Endothelial cell of hepatic sinusoid (primary cell): ENCODE data around the gene TNS1.
"Not testable (repeated sequence)": the region's sequence is repeated elsewhere in the genome, so short reads cannot be mapped to it uniquely, and the experiment has no call there.

Experiments
- in situ Hi-C: cut with HindIII; loops from 2 replicates; pipeline ENCODE4 v1.10.0; 2017; ENCODE audit warnings: low sequenced_read_pairs

Gene TNS1

DNA sequence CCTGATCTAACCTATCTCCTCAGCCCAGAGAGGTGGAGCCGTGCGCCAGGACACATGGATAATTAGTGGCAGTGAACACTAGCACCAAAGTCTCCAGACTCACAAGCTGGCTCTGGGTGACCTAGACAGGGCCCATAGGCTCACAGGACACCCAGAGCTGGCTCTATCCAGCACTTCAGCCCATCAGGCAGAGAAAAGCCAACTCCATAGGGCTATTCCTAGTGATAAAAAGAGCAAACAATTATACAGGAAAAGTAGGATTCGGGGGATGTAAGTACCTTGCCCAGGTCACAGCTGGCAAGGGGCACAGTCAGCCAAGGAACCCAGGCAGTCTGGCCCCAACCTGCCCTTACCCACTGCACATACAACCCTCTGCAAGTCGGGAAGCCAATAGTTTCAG, 178.6 kb downstream of the TNS1 start:
- in situ Hi-C loops = no loop called here

DNA sequence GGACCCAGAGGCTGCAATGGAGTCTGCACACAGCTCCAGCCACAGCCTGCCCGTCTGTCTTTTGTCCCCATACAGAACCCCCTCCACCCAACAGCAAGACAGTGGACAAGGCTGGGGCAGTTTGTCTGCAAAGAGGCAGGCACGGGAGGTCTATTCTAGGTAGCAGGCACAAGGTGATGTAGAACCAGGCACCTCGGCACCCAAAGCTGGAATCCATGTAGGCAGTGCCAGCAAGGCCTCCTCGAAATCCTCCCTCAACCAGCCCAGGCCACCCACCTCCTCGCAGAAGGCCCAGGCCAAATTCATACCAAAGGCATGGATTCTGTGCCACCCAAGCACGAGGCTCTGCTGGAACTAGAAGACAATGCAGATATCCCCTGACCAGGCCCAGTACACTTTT, 179.2 kb downstream of the TNS1 start:
- in situ Hi-C loops = no loop called here

DNA sequence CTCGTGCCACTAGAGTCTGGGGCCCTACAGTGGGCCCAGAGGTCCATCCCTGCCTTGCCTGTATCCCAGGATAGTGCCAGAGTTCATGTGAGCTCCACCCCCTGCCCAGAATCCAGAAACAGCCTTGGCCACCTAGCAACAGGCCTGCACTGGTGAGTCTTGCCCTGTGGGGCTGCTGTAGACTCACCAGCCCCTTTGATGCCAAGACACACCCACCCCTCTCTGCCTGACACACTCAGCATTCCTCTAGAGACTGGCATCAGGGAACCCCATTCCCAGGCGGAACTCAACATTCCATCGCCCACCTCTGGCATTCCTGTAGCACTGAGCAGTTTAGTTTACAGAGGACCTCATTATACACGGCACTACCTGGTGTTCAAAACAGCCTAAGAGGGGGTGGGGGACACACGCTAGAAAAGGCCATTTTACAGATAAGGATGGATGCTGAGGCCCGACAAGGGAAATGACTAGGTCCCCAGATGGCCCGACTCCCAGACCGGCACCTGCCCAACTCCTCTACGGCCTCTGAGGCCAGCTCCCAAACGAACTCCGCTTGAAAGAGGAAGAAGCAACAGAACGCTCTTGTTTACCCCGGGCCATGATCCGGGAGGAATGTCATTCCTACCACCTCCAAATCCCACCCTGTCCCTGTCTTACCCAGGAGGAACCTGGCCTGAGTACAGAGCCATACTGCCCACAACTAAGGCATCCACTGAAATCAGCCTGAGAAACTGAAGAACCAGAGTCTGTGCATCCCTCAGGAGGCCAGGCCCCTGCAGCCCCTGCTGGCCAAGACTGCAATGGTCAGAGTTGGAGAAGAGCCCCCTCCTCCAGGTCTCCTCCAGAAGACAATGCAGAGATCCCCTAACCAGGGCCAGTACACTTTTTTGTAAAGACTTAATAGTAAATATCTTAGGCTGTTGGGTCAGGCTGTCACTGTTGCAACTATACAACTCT, 180.2 kb downstream of the TNS1 start:
- in situ Hi-C loops = no loop called here

DNA sequence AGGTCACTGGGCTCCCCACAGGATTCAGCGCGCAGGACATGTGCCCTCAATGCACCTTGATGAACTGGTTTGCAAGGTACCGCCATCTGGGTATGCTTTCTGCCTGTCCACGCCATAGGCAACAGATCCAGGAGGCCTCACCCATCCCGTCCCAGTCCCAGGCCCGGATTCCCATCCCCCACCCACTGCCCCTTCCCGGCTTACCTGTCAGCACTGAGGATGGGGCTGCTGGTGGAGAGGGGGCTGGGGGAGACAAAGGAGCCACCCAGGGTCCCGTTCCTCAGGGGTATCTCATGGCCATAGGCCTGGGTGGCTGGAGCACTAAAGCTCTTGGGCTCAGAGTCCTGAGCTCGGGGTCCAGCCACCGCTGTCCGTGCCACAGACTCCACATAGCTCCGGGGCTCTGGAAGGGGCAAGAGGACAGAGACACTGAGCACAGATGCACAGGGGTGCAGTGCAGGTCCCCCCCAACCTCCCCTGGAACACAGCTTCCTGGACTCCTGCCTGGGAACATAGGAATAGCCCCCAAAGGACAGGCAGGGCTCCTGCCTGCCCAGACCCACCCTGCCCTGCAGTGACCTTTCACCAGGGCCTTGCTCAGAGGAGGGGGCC, 181.2 kb downstream of the TNS1 start:
- in situ Hi-C loops = no loop called here

DNA sequence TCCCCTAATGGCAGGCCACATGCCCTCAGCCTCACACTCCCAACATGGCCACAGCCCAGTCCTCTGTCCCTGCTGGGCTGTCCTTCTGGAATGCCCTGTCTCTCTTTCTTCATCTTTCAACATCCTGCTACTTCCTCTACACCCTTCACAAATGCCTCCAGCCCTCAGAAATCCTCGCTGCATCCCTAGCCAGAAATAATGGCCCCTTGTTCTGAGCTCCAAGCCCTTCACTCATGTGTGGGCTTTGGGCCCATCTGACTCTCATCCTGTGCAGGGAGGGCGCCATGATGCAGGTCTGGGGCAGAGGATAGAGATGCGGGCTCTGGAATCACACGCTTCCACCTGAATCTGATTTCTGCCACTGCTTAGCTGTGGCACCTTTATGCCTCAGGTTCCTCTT, 181.9 kb downstream of the TNS1 start:
- in situ Hi-C loops = no loop called here

DNA sequence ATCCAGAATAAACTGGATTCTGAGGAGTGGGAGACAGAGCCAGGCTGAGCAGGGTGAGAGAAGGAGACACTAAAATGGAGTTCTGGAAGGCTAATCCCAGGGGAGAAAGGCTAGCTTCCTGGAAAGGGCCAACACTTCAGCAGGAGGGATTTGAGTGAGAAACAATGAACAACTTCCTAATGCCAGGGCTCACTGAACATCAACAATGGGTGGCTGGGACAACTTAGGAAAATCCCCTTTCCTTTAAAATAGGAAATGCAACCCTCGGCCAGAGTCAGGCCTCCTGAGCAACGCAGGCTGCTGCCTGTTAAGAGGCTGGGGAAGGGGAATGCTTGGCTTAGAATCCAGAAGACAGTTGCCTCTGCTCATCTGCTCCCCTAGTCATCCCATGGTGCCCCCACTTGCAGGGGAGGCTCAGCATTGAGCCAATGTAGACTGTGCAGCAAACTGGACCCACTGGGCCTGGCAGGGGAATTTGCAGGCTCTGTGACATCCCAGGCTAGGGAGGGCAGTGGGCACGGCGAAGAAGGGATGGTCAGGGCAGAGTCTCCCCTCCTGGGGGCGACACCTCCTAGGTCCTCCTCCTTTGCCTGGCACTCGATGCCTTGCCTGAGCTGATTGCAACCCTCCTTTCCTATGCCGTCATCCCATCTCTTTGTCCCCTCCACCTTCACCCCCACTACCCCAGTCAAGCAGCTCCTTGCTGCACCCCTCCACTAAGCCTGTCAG, 182.5 kb downstream of the TNS1 start:
- in situ Hi-C loops = no loop called here

DNA sequence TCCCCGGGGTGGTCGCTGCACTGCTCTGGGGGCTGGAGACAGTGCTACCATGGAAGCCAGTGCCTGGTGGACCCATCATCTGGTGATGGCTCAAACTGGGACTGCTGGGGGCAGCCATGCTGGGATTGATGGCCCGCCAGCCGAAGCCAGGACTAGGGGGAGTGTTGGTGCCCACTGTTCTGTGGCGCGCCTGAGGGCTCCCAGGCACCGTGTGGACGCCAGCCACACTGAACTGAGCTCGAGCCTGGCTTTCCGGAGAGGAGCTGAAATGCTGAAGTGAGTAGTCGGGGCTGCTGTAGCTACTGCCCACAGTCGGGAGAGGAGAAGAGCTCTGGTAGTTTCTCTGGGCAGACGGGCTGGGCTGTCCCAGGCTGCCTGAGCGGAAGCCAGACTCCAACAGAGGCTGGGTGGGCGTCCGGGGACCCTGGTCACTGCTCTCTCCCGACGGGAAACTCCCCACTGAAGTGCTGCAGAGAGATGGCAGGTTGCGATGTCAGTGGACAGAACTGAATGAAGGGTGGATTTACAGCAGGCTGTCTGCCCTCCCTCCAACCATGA, 184.4 kb downstream of the TNS1 start:
- in situ Hi-C loops = no loop called here

DNA sequence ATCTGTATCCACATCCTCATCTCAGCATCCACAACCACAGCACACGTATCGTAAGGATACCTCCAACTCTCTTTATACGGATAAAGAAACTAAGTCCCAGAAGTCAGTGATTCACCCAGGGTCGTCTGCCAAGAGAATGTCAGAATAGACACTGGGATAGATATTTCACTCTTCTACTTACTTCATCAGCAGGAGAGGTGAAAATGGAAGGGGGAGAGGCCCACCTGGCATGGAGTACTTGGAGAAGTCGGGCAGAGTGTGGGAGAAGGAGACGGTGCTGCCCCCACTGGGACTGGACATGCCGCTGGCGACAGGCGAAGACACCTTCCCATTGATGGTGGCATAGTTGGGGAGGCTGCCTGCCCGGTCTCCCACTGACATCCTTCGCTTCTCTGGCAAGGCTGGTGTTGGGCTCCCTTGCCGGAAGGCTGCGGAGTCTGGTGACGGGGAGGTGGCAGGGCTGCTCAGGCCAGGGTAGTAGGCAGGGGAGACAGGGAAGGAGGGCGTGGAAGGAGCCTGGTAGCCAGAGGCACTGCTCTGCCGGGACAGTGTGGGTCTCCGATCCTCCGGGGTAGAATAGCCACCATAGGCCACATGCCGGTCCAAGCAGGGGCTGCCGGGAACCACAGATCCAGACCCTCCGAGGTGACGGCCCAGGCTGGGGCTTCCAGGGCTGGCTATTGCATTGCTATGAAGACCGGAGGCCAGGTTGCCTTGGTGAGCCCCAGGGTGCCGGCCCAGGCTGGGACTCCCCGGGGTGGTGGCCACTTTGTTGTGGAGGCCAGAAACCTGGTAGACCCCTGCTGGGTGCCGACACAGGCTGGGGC, 185.1 kb downstream of the TNS1 start:
- in situ Hi-C loops = no loop called here

DNA sequence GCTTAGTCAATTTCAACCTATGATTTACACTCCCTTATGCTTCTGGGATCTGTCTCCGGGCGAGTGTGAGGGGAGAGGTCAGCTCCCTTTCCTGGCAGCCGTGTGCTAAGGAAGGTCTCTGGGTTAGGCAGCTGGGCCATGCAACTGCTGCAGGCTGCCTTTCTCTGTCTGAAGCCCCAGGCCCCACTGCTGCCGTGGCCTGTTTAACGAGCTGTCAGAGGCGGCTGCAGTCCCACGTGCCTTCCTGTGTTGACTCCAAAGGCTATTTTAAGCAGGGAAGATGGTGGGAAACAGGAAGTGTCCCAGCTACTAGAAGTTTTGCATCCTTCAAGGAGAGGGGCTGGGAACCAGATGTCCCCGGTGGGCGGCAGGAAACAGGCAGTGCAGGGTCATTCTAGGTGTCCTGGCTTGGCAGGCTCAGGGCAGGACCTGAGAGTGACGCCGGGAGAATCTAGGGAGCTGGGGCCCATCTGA, 186.4 kb downstream of the TNS1 start:
- in situ Hi-C loops = no loop called here

DNA sequence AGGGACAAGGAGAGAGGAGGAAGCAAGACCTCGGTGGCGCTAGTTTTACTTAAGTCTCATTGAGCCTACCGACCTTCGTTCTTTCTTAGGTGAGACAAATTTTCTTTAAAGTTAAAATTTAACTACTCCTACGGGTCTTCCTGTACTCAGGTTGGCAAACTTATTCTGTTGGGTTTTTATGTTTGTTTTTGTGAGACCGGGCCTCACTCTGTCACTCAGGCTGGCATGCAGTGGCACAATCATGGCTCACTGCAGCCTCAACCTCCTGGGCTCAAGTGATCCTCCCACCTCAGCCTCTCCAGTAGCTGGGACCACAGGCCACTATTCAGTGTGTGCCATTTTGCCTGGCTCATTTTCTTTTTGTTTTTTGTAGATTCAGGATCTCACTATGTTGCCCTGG, 189.0 kb downstream of the TNS1 start:
- in situ Hi-C loops = no loop called here

DNA sequence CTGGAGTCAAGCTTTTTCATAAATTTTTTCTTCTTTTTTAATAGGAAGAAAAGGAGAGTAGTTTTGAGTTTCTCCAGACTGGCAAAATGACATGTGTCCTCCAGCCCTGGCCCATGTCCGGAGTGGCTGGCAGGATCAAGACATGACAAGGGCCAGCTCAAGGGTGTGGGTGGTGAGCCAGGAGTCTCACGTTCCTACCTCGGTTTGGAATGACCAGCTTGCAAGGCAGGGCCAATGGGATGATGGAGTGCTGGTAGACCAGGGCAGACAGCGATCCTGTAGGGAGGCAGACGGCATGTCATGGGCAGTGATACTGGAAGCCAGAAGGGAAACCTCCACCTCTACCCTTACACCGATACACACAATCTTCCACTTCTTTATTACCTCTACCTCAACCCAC, 190.6 kb downstream of the TNS1 start:
- in situ Hi-C loops = no loop called here

DNA sequence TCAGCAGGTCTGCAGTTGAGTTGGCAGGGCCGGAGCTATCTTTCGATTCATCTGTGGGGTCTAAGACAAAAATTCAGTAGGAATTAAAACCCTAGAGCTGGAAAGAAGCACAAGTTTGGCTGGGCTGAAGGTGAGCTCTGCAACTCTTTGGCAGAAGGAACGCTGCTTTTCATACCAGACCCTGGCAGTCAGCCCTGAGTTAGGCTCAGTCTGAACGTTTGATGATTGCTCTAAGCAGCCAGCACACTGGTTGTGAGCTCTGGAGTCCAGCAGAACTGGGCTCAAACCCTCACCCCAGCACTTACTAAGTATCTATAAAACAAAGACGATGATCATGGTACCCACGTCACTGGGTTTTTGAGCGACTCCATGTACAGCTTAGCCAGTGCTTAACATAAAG, 192.5 kb downstream of the TNS1 start:
- in situ Hi-C loops = no loop called here

DNA sequence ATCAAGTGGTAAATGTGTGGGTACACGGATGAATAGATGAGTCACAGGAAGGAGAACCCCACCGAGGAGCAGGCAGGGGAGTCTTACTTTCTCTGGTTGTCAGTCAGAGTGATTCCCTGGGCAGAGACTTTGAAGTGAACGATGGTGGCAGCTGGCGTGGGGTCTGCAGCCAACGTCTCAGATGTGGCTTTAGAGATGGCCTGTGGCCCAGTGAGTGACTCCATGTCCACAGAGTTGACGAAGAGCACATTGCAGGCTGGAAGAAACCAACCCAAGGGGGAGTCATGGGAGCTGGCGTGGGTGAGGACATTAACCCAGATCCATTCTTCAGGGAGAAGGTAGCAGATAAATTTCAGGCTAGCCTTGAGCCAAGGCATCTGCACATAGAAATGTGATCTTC, 193.1 kb downstream of the TNS1 start:
- in situ Hi-C loops = no loop called here

DNA sequence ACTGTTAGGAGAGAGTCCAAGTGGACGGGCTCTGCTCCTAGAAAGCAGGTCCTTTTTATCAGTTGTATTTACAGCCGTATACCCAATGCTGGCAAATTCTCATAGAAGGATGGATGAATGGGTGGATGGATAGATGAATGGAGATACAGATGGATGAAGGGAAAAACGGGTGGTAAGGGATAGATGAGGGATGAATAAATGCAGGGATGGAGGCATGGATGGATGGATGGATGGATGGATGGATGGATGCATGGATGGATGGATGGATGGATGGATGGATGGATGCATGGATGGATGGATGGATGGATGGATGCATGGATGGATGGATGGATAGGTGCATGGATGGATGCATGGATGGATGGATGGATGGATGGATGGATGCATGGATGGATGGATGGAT, 193.8 kb downstream of the TNS1 start:
- in situ Hi-C loops = not testable (repeated sequence)

DNA sequence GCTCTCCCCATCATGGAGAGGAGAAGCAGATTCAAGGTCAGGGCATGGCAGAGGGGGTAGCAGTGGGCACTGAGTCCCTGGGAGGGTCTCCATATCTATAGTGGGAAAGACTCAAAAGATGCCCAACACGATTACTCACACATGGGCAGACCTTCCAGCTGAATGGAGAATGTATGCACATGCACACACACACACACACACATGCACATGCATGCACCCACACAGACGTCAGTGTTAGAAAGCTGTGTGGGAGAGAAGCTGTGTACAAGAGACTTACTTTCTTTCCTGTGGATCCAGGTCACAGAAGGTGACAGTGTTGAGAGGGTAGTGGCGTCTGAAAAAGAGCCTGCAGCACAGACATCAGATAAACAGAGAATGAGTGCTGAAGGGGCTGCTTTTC, 194.5 kb downstream of the TNS1 start:
- in situ Hi-C loops = no loop called here

DNA sequence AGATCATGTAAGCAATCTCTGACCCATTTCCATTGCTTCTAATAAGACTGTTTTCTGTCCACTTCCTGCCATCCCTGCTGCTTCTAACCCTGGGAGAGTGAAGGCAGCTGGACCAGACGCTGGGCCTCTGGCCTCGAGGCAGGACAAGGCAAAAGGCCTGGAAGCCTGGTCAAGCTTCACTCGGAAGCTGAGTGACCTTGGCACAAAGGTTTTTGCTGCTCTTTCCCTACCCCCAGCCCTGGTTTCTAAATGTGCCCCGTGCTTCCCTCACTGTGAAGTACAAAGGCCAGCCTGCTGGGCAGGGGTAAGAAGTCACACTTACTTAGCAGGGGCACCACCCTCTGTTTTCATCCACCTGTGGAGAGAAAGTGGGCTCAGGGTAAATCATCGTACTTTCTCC, 195.0 kb downstream of the TNS1 start:
- in situ Hi-C loops = no loop called here

DNA sequence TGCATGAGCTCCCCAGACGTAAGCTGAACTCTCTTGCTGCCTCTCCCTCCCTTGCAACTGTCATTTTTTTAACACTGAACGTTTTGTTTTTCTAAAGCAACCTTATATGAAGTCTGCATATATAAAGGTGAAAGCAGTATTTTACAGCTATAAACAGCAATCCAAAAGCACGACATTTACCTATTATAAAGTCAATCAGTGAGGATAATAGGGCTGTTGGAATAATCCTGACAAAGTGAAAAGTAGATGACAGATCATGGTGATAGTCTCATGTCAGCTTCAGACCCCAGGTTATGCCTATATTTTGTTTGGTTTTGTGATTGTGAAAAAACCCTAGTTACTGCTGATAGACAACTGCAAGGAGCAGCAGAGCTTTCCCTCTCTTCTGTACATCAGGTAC, 195.8 kb downstream of the TNS1 start:
- in situ Hi-C loops = no loop called here

DNA sequence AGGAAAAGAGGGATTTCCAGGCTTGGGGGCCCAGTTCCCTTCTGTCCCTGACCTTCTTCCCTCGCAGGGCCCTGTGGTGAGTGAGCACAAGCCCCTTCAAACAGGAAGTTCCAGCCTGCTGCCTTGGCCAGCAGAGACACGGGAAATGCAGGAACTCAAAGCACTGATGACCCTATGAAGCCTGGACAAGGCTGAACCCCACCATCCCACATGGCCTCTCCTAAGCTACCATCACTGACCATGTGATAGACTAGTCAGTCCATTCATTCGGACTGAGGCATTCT, 196.4 kb downstream of the TNS1 start:
- in situ Hi-C loops = no loop called here

DNA sequence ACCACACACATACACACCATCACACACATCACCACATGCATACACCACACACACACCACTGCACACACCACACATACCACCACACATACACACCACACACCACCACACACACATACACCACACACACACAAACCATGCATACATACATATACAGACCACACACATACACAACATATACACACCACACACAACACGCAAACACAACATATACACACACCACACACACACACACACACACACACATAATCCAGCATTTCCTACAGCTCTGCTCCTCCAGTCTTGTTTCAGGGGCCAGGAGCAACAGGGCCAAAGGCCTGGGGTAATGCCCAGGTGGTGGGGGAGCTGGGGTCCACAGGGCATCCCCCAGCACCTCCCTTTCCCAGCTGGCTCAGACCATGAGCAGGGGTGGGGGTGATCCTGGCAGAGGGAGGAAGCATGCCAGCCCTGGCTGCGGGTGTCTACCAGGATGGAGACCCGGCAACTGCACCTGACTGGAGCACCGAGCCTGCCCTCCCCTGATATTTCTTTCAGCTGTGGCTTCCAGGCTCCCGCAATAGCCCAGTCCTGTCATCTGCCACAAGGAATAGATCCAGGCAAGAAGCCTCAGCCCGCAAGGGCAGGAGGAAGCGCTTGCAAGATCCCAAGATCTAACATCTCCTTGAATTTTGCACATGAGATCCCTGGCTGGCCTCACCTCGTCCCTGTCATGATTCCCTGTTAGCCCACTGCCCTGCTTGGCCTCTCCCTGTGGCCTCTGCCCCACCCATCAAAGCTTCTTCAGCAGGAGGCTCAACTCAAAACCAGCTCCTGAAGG, 196.9 kb downstream of the TNS1 start:
- in situ Hi-C loops = no loop called here
